Neural cell (in vitro differentiated cells): Measurements from ENCODE around the gene IKZF2. TPM values are rescaled to one million over a fixed set of nuclear protein-coding genes. Genes with fewer than 3 reads are reported as not detected.

Experiments
- H2AFZ ChIP-seq: fragments of 200-600, 300-800 bp; sonication (generic), shearing (Covaris generic); 2 replicates; pipeline ENCODE4 v1.6.0; 2014; ENCODE audit warnings: low read depth, mild to moderate bottlenecking, antibody characterized with exemption, low read length, moderate library complexity
- H3F3A ChIP-seq: fragments of 200-600 bp; shearing (Covaris generic); 2 replicates; pipeline ENCODE4 v1.6.1; 2016; ENCODE audit warnings: mild to moderate bottlenecking, moderate library complexity, mixed read lengths, antibody characterized with exemption, low read length; ENCODE audit not compliant: insufficient read depth, poor library complexity, severe bottlenecking
- H3K27ac ChIP-seq: fragments of 200-600, 300-800 bp; sonication (generic), shearing (Covaris generic); 2 replicates; pipeline ENCODE4 v1.5.1; 2014; ENCODE audit warnings: mild to moderate bottlenecking, low read length, moderate library complexity
- H3K27me3 ChIP-seq: fragments of 300-800, 200-600 bp; sonication (generic), shearing (Covaris generic); 2 replicates; pipeline ENCODE4 v1.6.0; 2014; ENCODE audit warnings: mild to moderate bottlenecking, low read depth, low read length, moderate library complexity; ENCODE audit not compliant: insufficient read depth
- H3K36me3 ChIP-seq: fragments of 300-800, 200-600 bp; sonication (generic), shearing (Covaris generic); 2 replicates; pipeline ENCODE4 v1.5.1; 2014; ENCODE audit warnings: mild to moderate bottlenecking, antibody characterized with exemption, low read length, moderate library complexity; ENCODE audit not compliant: insufficient read depth
- H3K4me2 ChIP-seq: fragments of 300-800, 200-600 bp; sonication (generic), shearing (Covaris generic); 2 replicates; pipeline ENCODE4 v1.6.0; 2014; ENCODE audit warnings: mild to moderate bottlenecking, low read length
- H3K4me3 ChIP-seq: fragments of 300-800, 200-600 bp; sonication (generic), shearing (Covaris generic); 2 replicates; pipeline ENCODE4 v1.5.1; 2014; ENCODE audit warnings: mild to moderate bottlenecking, low read length, moderate library complexity
- H3K79me2 ChIP-seq: fragments of 200-600 bp; shearing (Covaris generic); replicated peaks from 2 replicates; pipeline ENCODE4 v1.6.0; 2014; ENCODE audit warnings: mild to moderate bottlenecking, low read length, moderate library complexity; ENCODE audit not compliant: insufficient read depth
- H3K9ac ChIP-seq: fragments of 300-800, 200-600 bp; sonication (generic), shearing (Covaris generic); 2 replicates; pipeline ENCODE4 v1.6.1; 2016; ENCODE audit warnings: mild to moderate bottlenecking, low read length, mixed read lengths
- H3K9me2 ChIP-seq: fragments of 200-600 bp; shearing (Covaris generic); 2 replicates; pipeline ENCODE4 v1.6.1; 2016; ENCODE audit warnings: mild to moderate bottlenecking, low read length, mixed read lengths; ENCODE audit not compliant: insufficient read depth
- H3K9me3 ChIP-seq: fragments of 200-600, 300-800 bp; sonication (generic), shearing (Covaris generic); 2 replicates; pipeline ENCODE4 v1.6.1; 2016; ENCODE audit warnings: mild to moderate bottlenecking, mixed run types, low read length, moderate library complexity, mixed read lengths
- H4K20me1 ChIP-seq: fragments of 200-600 bp; shearing (Covaris generic); 2 replicates; pipeline ENCODE4 v1.6.1; 2016; ENCODE audit warnings: mild to moderate bottlenecking, mixed run types; ENCODE audit not compliant: insufficient read depth
- CTCF ChIP-seq: fragments of 450-650 bp; IDR thresholded peaks from 2 replicates; pipeline ENCODE4 v1.5.1; 2014; ENCODE audit warnings: antibody characterized with exemption, mild to moderate bottlenecking, moderate library complexity; ENCODE audit not compliant: poor library complexity, severe bottlenecking
- EP300 ChIP-seq: fragments of 450-650 bp; conservative IDR thresholded peaks from 2 replicates; pipeline ENCODE4 v1.6.1; 2014; ENCODE audit warnings: antibody characterized with exemption, mild to moderate bottlenecking, moderate library complexity; ENCODE audit not compliant: poor library complexity, severe bottlenecking
- EZH2 ChIP-seq: fragments of 200-600, 300-800 bp; shearing (Covaris generic), sonication (generic); IDR thresholded peaks from 2 replicates; pipeline ENCODE4 v1.6.1; 2014; ENCODE audit warnings: antibody characterized with exemption, low read length, borderline replicate concordance, mild to moderate bottlenecking; ENCODE audit not compliant: insufficient read depth, poor library complexity, severe bottlenecking
- MXI1 ChIP-seq: fragments of 450-650 bp; conservative IDR thresholded peaks from 2 replicates; pipeline ENCODE4 v1.6.1; 2014; ENCODE audit warnings: antibody characterized with exemption, mild to moderate bottlenecking; ENCODE audit not compliant: poor library complexity, severe bottlenecking
- POLR2AphosphoS5 ChIP-seq: IDR thresholded peaks from 2 replicates; pipeline ENCODE4 v1.6.1; 2012
- RAD21 ChIP-seq: fragments of 450-650 bp; conservative IDR thresholded peaks from 2 replicates; pipeline ENCODE4 v1.6.1; 2014; ENCODE audit warnings: antibody characterized with exemption, mild to moderate bottlenecking, moderate library complexity
- REST ChIP-seq: IDR thresholded peaks from 2 replicates; pipeline ENCODE4 v1.6.1; 2012; ENCODE audit warnings: borderline replicate concordance
- SMC3 ChIP-seq: fragments of 450-650 bp; conservative IDR thresholded peaks from 2 replicates; pipeline ENCODE4 v1.6.1; 2014; ENCODE audit warnings: antibody characterized with exemption, mild to moderate bottlenecking, moderate library complexity; ENCODE audit not compliant: poor library complexity
- TAF1 ChIP-seq: IDR thresholded peaks from 2 replicates; pipeline ENCODE4 v1.6.1; 2012; ENCODE audit warnings: low read depth
- polyA plus RNA-seq: library from polyadenylated mRNA; depleted of rRNA; stranded (reverse); fragments of >200 nt; gene quantifications from 2 replicates; pipeline ENCODE4 v1.2.3, GENCODE V29; 2014

Gene IKZF2
- polyA plus RNA-seq, 1 donor from 2014 or later: 5.6 TPM

DNA sequence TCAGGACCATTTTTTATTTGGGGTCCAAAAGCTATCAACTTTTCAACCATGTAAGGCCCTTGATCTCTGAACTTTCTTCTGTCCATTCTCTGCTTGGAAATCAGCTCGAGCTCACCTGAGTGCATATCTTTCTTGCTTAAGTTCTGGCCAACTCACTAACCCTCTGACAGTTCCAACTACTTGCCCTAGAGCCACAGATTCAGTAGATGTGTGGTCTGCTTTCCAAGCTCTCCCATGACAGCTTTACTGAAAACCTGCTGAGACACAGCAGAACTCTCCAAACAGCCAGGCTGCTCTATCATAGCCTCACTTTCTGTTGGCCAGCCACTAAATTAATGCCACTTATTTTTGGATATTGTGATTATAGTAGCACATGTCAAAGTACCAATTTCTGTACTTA, 21.2 kb upstream of the IKZF2 start:
- Histone ChIP-seq H3K9me3 (no peaks in the 10 kb centered on the region), H3K36me3 (no peaks in the 10 kb centered on the region), H3K79me2 (no peaks in the 10 kb centered on the region), H3K4me3 (no peak overlapping the region), H3K9me2 (no peaks in the 10 kb centered on the region), H3K27ac (no peak overlapping the region), H3K4me2 (no peak overlapping the region), H3K9ac (no peak overlapping the region), H3K27me3 (no peaks in the 10 kb centered on the region), H3F3A (no peaks in the 10 kb centered on the region), H2AFZ (no peak overlapping the region), H4K20me1 (no peaks in the 10 kb centered on the region)
- TF ChIP-seq EZH2 (no peak), MXI1 (no peak), REST (no peak), TAF1 (no peak), EP300 (no peak), POLR2AphosphoS5 (no peak), CTCF (no peak), RAD21 (no peak), SMC3 (no peak)

- Histone ChIP-seq H3K79me2 (no peaks in the 10 kb centered on the region), H3K4me3 (no peak overlapping the region), H4K20me1 (no peaks in the 10 kb centered on the region), H3K36me3 (no peaks in the 10 kb centered on the region), H3F3A (no peaks in the 10 kb centered on the region), H3K9me3 (no peaks in the 10 kb centered on the region), H3K9ac (no peak overlapping the region), H3K9me2 (no peaks in the 10 kb centered on the region), H3K27ac (no peak overlapping the region), H3K4me2 (no peak overlapping the region), H3K27me3 (no peaks in the 10 kb centered on the region), H2AFZ (no peak overlapping the region)
- no peak for TF ChIP-seq REST
- TF ChIP-seq CTCF: no peak
- no peak for TF ChIP-seq SMC3
- no peak for TF ChIP-seq MXI1
- TF ChIP-seq POLR2AphosphoS5: no peak
- no peak for TF ChIP-seq EZH2
- TF ChIP-seq EP300: no peak
Measured at GRCh38 chr2:213171147-213171546, 19.7 kb upstream of the IKZF2 start.
